GM18909 (cell line): ENCODE data around the gene RTP2.
A peak's percentile ranks its signal among the peaks of the same experiment; 100 is the strongest.

ENCODE experiments used
- ATAC-seq: cut with Tn5 transposase; IDR thresholded peaks from one replicate; pipeline ENCODE4 v1.9.1; 2021; ENCODE audit warnings: mild to moderate bottlenecking; ENCODE audit not compliant: unreplicated experiment, poor library complexity

RTP2 gene, protein sequence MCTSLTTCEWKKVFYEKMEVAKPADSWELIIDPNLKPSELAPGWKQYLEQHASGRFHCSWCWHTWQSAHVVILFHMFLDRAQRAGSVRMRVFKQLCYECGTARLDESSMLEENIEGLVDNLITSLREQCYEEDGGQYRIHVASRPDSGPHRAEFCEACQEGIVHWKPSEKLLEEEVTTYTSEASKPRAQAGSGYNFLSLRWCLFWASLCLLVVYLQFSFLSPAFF

GRCh38 chr3:187702507-187703033, at the start of gene RTP2:
TSS of gene RTP2 (minus strand) at chr3:187702557. CDS start at chr3:187702128, 429 bp downstream.
- ATAC-seq: no peak

- no peak for ATAC-seq
These were observed 48.3 kb upstream of the RTP2 start for GRCh38 chr3:187750513-187751123.

GRCh38 chr3:187750006-187750512, 47.7 kb upstream of the RTP2 start:
- ATAC-seq: no peak

- peak; percentile 53 for ATAC-seq
These were observed 45.7 kb upstream of the RTP2 start for GRCh38 chr3:187748050-187748481.

DNA sequence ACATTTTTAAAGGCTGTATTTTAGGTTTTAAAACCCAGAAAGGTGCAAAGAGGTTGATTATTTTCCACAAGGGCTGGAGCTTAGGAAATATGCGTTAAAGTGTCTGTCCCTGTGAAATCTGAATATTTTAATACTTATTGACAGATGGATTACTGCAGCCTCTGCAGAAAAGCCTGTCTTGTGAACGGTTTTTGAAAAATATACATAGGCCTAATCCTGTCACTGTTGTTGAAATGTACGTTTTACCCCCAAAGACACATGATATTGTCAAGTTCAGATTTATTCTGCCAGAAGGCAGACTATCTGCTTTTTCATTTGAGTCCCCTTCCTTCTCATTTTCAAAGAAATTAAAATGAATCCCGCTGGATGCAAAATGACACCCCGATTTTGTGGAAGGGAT, 45.1 kb upstream of the RTP2 start:
- no peak for ATAC-seq

DNA sequence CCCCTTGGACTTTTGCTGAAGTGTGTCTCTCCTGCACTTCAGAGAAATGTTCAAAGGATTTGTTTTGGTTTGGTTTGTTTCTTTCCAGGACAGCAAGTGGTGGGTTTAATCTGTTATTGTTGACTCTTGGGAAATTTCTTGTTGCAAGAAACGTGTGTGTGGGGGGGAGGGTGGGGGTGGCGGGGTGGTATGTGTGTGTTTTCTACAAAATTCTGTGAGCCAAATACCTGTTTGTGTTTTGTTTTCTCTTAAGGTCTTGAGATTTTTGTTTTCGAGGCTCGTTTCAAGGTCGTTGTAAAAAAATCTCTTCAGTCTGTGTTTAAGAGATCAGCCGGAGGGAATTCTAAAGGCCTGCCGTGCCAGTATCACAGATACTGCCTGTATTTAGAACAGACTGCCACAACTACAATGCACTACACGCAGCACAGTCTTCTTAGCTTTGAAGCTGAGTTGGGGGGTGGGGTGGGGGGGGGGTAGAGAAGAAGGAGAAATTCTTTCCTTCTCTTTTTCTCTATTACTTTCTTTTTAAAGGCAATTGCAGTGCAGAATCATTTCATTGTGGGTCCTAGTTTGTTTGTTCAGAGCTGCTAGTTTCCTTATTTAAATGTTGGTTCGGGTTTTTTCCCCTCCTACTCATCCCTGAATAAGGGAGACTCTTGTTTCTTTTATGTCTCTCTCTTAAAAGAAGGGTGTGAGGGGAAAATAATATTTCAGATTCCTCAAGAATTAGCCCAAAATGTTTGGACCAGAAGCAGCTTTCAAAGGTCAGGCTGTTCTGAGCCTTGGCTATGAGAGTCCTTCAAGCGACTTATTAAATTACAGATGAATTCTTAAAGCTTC, 44.3 kb upstream of the RTP2 start:
- ATAC-seq: no peak

GRCh38 chr3:187746059-187746441, 43.7 kb upstream of the RTP2 start:
- ATAC-seq: no peak

DNA sequence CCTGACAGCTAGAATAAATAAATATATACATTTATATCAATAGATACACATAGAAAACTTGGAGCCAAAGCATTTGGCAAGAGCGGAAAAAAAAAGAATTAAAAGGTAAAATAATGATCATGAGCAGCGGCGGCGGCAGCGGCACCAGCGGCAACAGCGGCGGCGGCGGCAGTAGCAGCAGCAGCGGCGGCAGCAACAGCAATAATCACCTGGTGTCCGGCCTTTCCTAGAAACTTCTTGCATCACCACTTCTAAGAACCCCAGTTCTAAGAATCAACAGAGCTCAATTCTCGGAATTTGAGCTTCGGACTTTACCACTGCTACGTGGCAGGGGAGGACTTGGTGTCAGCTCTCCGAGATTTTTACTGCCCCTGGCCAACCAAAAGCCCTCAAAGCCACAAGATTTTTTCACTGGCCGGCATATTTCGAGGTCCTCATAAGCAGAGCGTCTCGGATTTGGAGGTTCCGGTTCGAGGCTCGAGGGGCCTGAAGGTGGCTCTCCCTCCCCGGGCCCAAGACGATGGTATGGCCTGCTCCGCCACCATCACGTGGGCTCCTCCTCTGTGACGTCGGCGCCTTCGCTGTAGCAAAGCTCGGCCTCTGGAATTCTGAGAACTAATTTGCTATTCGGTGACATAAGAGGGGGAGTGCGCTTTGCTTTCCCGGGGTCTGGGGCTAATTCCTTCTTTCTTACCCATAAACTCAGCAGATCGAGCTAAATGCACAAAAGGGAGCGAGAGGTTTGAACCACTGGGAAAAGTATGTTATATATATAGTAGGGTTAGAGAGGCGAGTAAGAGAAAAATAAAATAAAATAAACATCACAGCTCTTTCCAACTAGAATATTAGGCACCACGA, 43.1 kb upstream of the RTP2 start, which contains the start of gene BCL6:
Gene BCL6, minus strand, starts transcription at position 268 of the 858 bp plus-strand sequence. CDS start 11,775 bp downstream, outside the sequence.
- ATAC-seq: peak; percentile 67

- no peak for ATAC-seq
These were observed 42.1 kb upstream of the RTP2 start for GRCh38 chr3:187744169-187745151.

- no peak for ATAC-seq
These were observed 41.1 kb upstream of the RTP2 start for GRCh38 chr3:187743195-187744141.

- no peak for ATAC-seq
These were observed 40.2 kb upstream of the RTP2 start for GRCh38 chr3:187742351-187743171.

- no peak for ATAC-seq
These were observed 39.3 kb upstream of the RTP2 start for GRCh38 chr3:187741403-187742350.

DNA sequence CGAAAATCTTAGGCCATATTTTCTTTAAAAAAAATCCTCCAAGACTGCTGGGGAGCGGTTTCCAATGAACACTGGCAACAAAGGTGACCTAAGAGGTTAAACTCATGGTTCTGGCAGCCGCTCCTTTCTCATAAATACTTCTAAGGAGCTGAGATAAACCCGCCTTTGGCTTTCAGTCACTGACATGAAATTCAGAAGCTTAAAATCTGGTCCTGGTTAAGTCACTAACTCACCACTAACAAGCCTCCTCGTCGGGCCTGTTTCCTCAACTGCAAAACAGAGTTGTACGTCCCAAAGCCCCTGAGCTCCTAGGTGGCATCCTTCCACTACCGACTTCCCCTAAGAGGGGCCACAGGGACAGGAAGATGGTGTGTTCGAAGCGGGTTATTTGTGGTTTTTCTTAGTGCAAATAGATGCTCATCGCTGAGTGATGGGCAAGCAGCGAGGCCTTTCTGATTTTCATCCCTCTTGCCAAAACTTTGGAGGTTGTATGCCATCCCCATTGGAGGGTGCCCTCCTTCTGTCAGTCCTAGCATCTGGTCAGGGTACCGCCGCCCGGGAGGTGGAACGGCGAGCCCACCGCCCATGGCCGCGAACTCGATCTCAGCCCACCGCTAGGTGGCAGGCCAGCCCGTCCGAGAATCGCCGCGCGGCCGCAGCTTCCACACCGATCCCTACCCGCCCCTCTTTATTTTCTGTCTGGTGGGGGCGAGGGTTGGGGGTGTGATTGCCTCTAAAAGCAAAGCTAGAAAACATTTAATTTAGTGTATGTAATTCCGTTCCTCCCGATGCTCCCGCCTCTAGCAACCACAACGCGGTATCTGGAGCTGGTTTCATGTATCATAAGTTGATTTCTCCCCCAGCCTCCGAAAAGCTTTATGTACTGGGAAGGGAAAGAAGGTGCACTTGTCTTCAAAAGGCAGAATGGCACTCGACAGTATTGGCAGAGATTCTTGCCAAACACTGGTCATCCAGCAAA, 38.4 kb upstream of the RTP2 start:
- no peak for ATAC-seq

- ATAC-seq: peak; percentile 62
These were observed 37.4 kb upstream of the RTP2 start for GRCh38 chr3:187739561-187740332.
